GM21390 (cell line): ENCODE measurements around the gene NEDD1.

Experiments used
- ATAC-seq: cut with Tn5 transposase; IDR thresholded peaks from one replicate; pipeline ENCODE4 v1.9.1; 2021; ENCODE audit not compliant: unreplicated experiment

The NEDD1 gene

DNA sequence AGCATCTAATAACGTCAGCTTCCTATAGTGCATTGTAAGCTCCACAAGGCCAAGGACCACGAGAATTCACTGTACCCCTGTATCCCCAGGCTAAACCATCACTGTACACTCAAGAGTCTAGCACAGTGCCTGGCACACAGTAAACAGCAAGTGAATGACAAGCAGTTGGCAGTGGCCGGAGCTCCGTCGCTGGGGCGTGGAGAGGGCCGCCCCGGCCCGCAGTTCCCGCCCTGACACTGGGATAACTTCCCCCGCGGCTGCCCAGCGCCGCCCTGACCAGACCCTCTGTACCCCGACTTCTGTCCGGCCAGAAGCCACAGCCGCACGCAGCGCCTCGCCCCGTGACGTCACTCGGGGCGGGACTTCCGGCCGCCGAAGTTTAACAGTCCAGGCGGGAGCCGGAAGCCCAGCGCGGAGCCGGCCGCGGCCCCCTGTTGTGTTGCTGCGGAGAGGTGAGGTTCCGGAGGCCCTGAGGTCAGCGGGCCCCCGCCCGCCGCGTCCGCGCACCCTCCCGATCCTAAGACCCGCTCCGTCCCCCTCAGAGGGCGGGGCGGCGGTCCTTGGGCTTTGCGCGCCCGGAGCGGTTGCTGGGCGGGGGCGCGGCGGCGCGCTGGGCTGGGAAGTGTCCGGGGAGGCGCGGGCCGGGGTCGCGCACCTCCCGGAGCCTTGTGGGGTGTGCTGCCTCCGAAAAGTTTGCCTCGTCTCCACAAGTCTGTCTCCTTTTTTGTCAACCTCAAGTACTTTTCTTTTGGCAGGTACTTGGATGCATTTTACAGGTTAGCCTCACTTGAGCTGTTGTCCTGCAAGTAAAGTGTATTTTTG is at the start of gene NEDD1:
Gene NEDD1, plus strand, starts transcription at position 409 of the 822 bp plus-strand sequence. CDS start 2,503 bp downstream, outside the sequence.
- peak; percentile 92 for ATAC-seq

GRCh38 chr12:96858162-96858561 is 48.9 kb upstream of the NEDD1 start:
- ATAC-seq = no peak

DNA sequence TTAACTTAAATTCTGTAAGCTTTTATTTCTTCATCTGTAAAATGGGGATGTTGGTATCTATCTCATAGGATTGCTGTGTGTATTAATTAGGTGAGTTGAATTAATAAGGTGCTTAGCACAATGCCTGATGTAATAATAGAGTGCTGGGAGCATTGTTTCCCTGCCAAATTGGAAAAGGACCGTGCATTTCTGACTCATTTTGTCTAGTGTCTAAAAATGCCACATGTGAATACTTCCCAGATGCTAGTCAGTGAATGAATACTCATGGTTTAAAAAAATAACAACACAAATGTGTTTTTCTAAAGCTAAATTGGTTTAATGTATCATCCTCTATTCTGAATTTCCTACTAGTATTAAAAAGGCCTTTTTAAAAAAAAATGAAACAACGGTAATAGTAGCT is 45.4 kb upstream of the NEDD1 start:
- no peak for ATAC-seq

DNA sequence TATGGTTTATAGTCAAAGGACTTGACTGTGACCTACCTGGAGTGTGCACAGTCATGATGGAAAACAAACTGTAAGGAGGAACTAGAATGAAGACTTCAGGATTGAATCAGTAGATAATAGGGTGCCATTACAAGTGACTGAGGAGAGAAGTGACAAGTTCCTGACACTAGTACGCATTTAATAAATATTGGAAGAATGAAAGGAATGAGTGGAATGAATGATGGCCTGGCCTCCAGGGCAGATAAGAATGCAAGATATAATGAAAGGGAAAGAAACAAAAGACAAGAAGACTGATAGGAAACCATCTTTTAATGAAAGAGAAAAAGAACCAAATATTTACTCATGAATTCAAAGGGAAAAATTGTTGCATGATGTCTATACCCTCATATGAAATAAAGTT is 44.7 kb upstream of the NEDD1 start:
- no peak for ATAC-seq

DNA sequence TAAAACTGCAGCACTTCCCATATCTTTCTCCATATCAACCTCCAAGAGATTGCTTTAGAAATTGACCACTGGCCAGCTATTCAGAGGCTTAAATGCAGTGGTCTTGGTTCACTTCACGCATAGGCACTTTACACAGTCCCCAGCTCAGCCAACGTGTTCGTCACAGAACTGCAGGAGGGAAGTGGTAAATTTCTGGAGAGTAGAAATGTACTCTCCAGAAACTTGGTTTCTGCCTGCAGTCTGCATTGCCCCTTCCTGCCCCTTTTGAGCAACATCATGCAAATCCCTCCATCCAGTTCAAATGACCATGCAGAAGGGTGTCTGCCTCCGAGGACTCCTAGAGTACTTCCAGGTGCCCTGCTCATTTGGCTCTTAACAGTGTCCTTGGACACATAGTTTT is 42.7 kb upstream of the NEDD1 start:
- no peak for ATAC-seq

GRCh38 chr12:96866801-96867590 is 40.1 kb upstream of the NEDD1 start:
- no peak for ATAC-seq

- ATAC-seq = no peak
Observed at GRCh38 chr12:96870946-96871345, 36.1 kb upstream of the NEDD1 start.

DNA sequence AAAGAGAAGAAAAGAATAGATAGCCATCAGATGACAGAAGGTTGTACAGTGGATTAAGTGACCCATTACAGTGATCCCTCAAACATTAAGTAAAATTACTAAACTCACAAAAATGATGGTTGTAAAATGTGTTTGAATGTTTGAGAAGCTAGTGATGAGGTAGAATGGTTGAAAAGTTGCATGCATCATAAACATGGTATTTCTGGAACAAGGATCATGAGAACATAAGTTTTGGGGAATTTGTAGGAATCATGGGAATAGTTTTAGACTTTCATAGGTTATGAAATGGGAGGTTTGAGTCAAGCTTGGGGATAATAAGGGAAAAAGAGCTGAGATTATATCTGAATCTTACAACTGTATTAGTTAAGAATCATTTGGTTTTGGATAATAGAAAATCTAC is 34.1 kb upstream of the NEDD1 start:
- ATAC-seq = no peak

- no peak for ATAC-seq
Observed at GRCh38 chr12:96874211-96874610, 32.8 kb upstream of the NEDD1 start.

DNA sequence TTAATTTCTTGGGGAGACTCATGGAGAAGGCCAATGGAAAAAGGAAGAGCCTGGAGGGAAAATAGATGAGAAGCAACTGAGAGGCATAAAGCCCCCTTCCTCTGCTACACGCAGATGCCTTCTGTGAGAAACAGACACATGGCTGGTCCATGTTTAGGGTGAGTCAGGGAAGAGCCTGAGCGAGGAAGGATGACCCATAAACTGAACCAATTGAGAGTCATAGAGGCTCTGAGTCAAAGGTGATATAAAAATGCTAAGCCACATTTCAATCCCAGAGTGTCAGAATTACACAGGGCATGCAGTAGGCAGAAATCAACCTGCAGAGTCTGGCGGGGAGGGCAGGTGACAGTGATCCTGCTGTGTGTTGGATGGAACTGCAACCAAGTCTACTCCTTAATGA is 30.1 kb upstream of the NEDD1 start:
- no peak for ATAC-seq

- ATAC-seq = no peak
Observed at GRCh38 chr12:96878704-96879103, 28.4 kb upstream of the NEDD1 start.

- no peak for ATAC-seq
Observed at GRCh38 chr12:96879301-96879700, 27.8 kb upstream of the NEDD1 start.

DNA sequence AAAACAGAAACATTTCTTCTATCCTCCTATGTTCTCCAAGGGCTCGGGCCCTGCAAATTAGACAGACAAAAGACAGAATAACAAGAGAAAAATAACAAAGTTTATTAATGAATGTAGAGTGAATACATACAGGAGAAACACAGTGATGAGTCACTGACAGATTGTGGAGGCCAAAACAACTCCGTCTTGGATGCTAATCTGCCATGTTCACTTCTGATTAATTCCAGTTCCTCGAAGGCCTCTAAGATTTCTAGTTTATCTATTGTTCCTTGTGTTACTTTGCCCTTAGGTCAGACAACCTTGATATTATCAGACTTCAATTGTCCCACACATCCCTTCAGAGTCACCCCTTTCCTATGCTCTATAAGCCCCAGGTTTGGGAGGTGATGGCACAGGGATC is 26.8 kb upstream of the NEDD1 start:
- no peak for ATAC-seq

- ATAC-seq = no peak
Observed at GRCh38 chr12:96881608-96882007, 25.4 kb upstream of the NEDD1 start.

DNA sequence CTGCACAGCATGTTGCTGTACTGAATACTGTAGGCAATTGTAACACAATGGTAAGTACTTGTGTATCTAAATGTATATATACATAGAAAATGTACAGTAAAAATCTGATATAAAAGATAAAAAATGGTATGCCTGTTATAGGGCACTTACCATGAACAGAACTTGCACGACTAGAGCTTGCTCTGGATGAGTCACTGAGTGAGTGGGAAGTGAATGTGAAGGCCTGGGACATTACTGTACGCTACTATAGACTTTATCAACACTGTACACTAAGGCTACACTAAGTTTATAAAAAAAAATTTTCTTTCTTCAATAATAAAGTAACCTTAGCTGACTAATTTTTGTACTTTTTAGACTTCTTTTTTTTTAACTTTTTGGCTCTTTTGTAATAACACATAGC is 24.2 kb upstream of the NEDD1 start:
- no peak for ATAC-seq

DNA sequence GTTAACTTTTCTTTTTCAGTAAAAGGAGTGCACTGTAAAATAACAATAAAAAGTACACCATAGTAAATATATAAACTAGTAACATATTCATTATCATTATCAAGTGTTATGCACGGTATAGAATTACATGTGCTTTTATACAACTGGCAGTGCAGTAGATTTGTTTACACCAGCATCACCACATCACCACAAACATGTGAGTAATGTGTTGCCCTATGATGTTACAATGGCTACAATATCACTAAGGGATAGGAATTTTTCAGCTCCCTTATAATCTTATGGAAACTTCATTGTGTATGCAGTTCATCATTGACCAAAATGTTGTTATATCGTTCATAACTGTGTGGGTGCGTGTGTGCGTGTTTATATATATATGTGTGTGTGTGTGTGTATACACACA is 23.5 kb upstream of the NEDD1 start:
- no peak for ATAC-seq

- ATAC-seq = no peak
Observed at GRCh38 chr12:96886998-96887677, 19.9 kb upstream of the NEDD1 start.

DNA sequence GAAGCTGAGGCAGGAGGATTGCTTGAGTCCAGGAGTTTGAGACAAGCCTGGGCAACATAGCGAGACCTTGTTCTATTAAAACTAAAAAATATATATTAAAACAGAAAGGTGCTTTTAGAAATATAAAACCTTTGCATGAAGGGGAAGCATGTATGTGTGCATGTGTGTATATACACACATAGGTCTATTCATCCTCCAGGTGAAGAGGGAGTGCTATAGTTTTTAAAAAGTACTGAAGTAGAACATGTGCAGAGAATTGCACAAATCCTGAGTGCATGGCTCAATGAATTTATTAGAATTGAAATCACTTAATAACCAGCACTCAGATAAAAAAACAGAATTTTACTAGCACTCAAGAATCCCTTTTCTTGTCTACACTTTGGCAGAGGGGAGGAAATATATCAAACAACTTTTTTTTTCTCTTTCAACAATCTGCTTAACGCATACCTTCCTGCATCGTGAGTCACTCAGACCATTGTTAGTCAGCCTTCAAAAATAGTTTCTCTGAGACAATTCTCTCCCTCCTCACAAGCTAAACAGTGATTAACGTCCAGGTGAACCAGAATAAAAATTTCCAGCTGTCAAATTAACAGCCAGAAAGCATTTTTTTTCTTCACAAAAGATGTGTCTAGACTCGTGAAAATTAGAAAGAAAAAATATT is 17.7 kb upstream of the NEDD1 start:
- ATAC-seq = no peak

- no peak for ATAC-seq
Observed at GRCh38 chr12:96890331-96890730, 16.7 kb upstream of the NEDD1 start.

DNA sequence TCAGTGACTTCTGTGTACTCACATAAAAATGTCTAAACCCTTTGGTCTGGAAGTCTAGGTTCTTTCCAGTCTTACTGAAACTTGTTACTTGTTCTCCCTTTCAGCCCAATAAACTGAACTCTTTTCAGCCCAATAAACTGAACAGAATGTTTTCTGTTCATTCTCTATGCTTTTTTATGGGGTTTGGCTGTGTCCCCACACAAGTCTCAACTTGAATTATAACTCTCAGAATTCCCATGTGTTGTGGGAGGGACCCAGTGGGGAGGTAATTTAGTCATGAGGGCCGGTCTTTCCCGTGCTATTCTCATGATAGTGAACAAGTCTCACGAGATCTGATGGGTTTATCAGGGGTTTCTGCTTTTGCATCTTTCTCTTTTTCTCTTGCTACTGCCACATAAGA is 15.0 kb upstream of the NEDD1 start:
- no peak for ATAC-seq

DNA sequence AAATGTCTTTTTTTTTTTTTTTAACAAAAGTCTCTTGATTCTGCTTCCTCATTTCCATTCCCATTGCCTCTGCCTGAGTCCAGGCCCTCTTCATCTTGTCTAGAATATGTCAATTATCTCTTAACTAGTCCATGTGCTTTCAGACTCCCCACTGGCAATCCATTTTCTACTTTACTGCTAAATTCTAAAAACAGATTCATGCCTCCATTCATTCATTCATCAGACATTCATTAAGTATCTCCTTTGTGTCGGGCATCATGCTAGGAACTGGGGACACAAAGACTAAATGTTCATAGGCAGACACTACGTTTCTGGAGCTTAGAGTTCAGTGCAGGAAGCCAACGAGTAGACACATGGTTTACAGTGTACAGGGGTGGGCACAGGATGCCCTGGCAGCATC is 9.6 kb upstream of the NEDD1 start:
- no peak for ATAC-seq
